ENCODE results near the gene FAAP24. TPM values are rescaled to one million over a fixed set of nuclear protein-coding genes. Genes with fewer than 3 reads are reported as not detected.
"Not testable (repeated sequence)": the region's sequence is repeated elsewhere in the genome, so short reads cannot be mapped to it uniquely, and the experiment has no call there.

The FAAP24 gene
- total and polyA plus RNA-seq, 2 donors: 1.6 to 1.8 TPM

DNA sequence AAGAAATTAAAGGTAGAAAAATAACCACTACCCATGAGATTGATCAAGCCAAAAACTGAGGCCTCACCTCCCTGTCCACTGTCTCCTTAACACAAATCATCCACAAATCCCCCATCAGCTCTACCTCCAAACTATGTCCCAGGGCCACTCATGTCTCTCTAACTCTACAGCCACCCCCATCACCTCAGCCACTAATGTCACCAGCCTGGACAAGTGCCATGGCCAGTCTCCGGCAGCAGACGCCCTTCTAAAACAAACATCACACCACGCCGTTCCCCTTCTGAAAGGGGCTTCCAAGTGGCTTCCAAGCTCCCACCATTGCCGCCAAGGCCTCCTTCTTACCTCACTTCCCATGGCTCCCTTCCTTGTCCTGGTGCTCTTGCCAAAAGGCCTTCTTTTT lies 16.2 kb downstream of the FAAP24 start:
- not testable (repeated sequence) for H3K27ac ChIP-seq (ENCODE audit: low read depth in 1 of 2, low read length in 1 of 2); H3K27me3 ChIP-seq (ENCODE audit: control insufficient read depth in 2 of 2, insufficient read depth in 1 of 2, low read length in 1 of 2); H3K9me3 ChIP-seq (ENCODE audit: control insufficient read depth in 2 of 2, insufficient read depth in 1 of 2, low read length in 1 of 2); H3K4me3 ChIP-seq (ENCODE audit: low read length in 2 of 2); DNase-seq (ENCODE audit: low read depth in 6 of 9, low spot score in 9 of 9); H3K36me3 ChIP-seq (ENCODE audit: control insufficient read depth in 2 of 2, insufficient read depth in 2 of 2, low read length in 1 of 2); H3K4me1 ChIP-seq (ENCODE audit: control insufficient read depth in 2 of 2, insufficient read depth in 2 of 2, low read length in 2 of 2)
- 98% methylated on average over 5 of the region's 5 CpGs for WGBS

DNA sequence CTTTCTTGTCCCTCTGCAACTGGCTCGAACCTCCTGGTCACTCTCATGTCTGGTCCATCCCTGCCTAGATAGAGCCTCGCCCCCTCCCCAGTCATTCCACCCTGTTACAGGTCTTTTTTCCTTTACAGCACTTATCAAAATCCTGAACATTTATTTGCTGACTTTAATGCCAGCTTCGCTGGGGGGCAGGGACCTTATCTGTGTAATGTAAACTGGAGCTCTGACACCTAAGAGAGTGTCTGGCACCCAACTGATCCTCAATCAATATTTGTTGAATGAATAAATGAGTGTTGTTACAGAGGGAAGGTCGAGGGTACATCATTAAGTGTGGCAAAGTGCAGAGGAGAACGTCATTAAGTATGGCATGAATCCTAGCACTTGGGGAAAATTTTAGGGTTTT lies 16.7 kb downstream of the FAAP24 start:
- H3K36me3 ChIP-seq (ENCODE audit: control insufficient read depth in 2 of 2, insufficient read depth in 2 of 2, low read length in 1 of 2): no peaks in the 10 kb centered on the region
- H3K4me1 ChIP-seq (ENCODE audit: control insufficient read depth in 2 of 2, insufficient read depth in 2 of 2, low read length in 2 of 2): no peaks in the 10 kb centered on the region
- DNase-seq (ENCODE audit: low read depth in 6 of 9, low spot score in 9 of 9): no peak
- no peak overlapping the region for H3K4me3 ChIP-seq (ENCODE audit: low read length in 2 of 2)
- no peak overlapping the region for H3K27ac ChIP-seq (ENCODE audit: low read depth in 1 of 2, low read length in 1 of 2)
- no peaks in the 10 kb centered on the region for H3K27me3 ChIP-seq (ENCODE audit: control insufficient read depth in 2 of 2, insufficient read depth in 1 of 2, low read length in 1 of 2)
- H3K9me3 ChIP-seq (ENCODE audit: control insufficient read depth in 2 of 2, insufficient read depth in 1 of 2, low read length in 1 of 2): no peaks in the 10 kb centered on the region
- 92% methylated on average over 5 of the region's 5 CpGs for WGBS

DNA sequence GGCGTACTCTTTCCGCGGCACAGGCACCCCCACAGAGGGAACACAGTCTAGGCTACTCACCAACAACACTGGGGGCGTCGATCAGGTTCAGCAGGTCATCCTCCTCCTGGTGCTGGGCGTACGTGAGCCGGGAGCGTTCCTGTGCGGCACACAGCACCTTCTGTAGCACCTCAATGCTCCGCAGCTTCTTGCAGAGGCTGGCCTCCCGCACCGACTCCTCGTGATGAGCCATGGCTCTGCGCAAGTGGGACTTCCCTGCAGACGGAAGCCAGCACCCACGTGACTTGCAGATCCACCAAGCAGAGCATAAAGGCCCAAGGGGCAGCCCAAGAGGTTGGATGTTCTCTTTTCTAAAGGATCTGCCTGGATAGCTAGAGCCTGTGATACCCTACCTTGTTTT lies 23.9 kb downstream of the FAAP24 start:
- not testable (repeated sequence) for H3K4me3 ChIP-seq (ENCODE audit: low read length in 2 of 2); H3K36me3 ChIP-seq (ENCODE audit: control insufficient read depth in 2 of 2, insufficient read depth in 2 of 2, low read length in 1 of 2); H3K27me3 ChIP-seq (ENCODE audit: control insufficient read depth in 2 of 2, insufficient read depth in 1 of 2, low read length in 1 of 2); DNase-seq (ENCODE audit: low read depth in 6 of 9, low spot score in 9 of 9); H3K27ac ChIP-seq (ENCODE audit: low read depth in 1 of 2, low read length in 1 of 2); H3K9me3 ChIP-seq (ENCODE audit: control insufficient read depth in 2 of 2, insufficient read depth in 1 of 2, low read length in 1 of 2); H3K4me1 ChIP-seq (ENCODE audit: control insufficient read depth in 2 of 2, insufficient read depth in 2 of 2, low read length in 2 of 2)
- 94% methylated on average over 17 of the region's 17 CpGs for whole genome bisulfite sequencing

DNA sequence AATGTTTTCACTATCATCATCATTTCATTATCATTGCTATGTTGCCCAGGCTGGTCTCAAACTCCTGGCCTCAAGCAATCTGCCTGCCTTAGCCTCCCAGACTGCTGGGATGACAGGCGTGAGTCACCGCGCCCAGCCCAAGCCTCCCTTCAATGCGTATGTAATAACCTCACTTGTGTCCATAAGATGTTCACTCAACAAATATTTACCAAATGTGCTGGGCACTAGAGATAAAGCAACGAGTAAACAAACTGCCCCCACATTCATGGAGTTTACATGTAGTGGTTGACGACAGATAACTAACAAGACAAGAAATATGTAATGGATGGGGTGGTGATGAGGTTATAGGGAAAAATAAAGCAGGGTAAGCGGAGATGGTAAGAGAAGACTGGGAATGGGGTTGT lies 25.0 kb downstream of the FAAP24 start:
- not testable (repeated sequence) for DNase-seq (ENCODE audit: low read depth in 6 of 9, low spot score in 9 of 9); H3K4me1 ChIP-seq (ENCODE audit: control insufficient read depth in 2 of 2, insufficient read depth in 2 of 2, low read length in 2 of 2); H3K36me3 ChIP-seq (ENCODE audit: control insufficient read depth in 2 of 2, insufficient read depth in 2 of 2, low read length in 1 of 2); H3K27ac ChIP-seq (ENCODE audit: low read depth in 1 of 2, low read length in 1 of 2); H3K27me3 ChIP-seq (ENCODE audit: control insufficient read depth in 2 of 2, insufficient read depth in 1 of 2, low read length in 1 of 2); H3K4me3 ChIP-seq (ENCODE audit: low read length in 2 of 2); H3K9me3 ChIP-seq (ENCODE audit: control insufficient read depth in 2 of 2, insufficient read depth in 1 of 2, low read length in 1 of 2)
- 83% methylated on average over 7 of the region's 7 CpGs for WGBS

DNA sequence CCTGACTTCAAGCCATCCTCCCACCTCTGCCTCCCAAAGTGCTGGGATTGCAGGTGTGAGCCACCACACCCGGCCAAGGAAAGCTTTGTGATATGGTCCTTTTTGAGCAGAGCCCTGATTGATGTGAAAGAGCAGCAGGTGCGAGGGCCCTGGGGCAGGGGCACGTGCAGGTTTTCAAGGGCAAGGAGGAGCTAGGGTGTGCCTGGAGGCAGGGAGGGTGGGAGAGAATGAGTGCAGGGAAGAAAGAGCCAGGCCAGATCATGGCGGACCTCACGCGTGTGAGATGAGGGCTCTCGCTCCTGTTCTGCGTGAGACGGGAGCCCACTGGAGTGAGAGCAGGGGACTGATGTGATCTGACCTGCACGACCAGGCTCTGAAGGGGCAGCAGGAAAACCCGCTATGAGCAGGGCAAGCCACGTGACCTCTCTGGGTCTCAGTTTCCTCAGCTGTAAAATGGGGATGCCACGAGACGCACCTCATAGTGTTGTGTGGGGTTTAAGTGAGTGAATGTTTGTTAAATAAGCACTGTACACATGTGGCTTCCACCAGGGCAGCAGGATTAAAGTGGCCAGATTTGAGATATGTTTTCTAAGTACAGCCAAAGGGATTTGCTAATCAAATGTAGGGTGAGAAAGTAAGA lies 25.8 kb downstream of the FAAP24 start:
- no peaks in the 10 kb centered on the region for H3K9me3 ChIP-seq (ENCODE audit: control insufficient read depth in 2 of 2, insufficient read depth in 1 of 2, low read length in 1 of 2)
- WGBS: 96% methylated on average over 14 of the region's 14 CpGs
- no peaks in the 10 kb centered on the region for H3K36me3 ChIP-seq (ENCODE audit: control insufficient read depth in 2 of 2, insufficient read depth in 2 of 2, low read length in 1 of 2)
- H3K27me3 ChIP-seq (ENCODE audit: control insufficient read depth in 2 of 2, insufficient read depth in 1 of 2, low read length in 1 of 2): no peaks in the 10 kb centered on the region
- H3K27ac ChIP-seq (ENCODE audit: low read depth in 1 of 2, low read length in 1 of 2): no peak overlapping the region
- no peak for DNase-seq (ENCODE audit: low read depth in 6 of 9, low spot score in 9 of 9)
- peaks cover 0 to 2% of the 10 kb centered on the region in 2 donors for H3K4me1 ChIP-seq (ENCODE audit: control insufficient read depth in 2 of 2, insufficient read depth in 2 of 2, low read length in 2 of 2)
- no peak overlapping the region for H3K4me3 ChIP-seq (ENCODE audit: low read length in 2 of 2)

DNA sequence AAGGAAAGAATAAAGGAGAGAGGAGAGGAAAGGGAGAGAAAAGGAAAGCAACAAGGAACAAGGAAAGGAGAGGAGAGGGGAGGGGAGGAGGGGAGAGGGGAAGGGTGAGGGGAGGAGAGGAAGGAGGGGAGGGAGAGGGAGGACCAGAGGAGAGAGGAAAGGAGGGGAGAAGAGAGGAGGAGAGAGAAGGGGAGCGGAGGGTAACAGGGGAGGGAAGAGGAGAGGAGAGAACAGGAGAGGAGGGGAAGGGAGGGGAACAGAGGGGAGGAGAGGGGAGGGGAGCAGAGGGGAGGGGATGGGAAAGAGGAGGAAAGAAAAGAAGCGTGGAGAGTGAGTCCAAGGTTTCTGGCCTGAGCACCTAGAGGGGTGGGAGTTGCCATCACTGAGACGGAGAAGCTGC lies 26.7 kb downstream of the FAAP24 start:
- 81% methylated on average over 3 of the region's 3 CpGs for WGBS
- Histone ChIP-seq H3K36me3 (ENCODE audit: control insufficient read depth in 2 of 2, insufficient read depth in 2 of 2, low read length in 1 of 2) (no peaks in the 10 kb centered on the region), H3K4me1 (ENCODE audit: control insufficient read depth in 2 of 2, insufficient read depth in 2 of 2, low read length in 2 of 2) (peaks cover 0 to 2% of the 10 kb centered on the region in 2 donors)

DNA sequence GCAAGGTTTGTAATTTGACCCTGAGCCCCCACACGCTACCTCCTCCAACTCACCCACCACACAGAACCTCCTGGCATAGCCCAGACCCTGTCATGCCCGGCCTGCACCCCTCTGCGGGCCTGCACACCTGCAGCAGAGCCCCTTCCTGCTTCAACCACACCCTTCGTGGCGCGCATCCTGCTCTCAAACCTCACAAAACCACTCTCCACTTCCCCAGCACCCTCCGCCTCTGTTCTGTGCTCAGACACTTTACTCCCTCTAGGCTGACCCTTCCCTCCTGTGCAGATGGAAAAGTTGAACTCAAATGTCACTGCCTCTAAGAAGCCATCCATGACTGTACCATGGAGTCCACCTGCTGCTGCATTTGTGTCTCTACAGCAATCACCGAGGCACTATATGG lies 28.5 kb downstream of the FAAP24 start:
- H3K27me3 ChIP-seq (ENCODE audit: control insufficient read depth in 2 of 2, insufficient read depth in 1 of 2, low read length in 1 of 2): no peaks in the 10 kb centered on the region
- WGBS: 22% methylated on average over 8 of the region's 8 CpGs
- peak in 2 of 9 donors; percentile 13 to 50 for DNase-seq (ENCODE audit: low read depth in 6 of 9, low spot score in 9 of 9)
- H3K4me1 ChIP-seq (ENCODE audit: control insufficient read depth in 2 of 2, insufficient read depth in 2 of 2, low read length in 2 of 2): peaks cover 0 to 2% of the 10 kb centered on the region in 2 donors
- H3K4me3 ChIP-seq (ENCODE audit: low read length in 2 of 2): no peak overlapping the region
- H3K9me3 ChIP-seq (ENCODE audit: control insufficient read depth in 2 of 2, insufficient read depth in 1 of 2, low read length in 1 of 2): no peaks in the 10 kb centered on the region
- H3K27ac ChIP-seq (ENCODE audit: low read depth in 1 of 2, low read length in 1 of 2): no peak overlapping the region
- no peaks in the 10 kb centered on the region for H3K36me3 ChIP-seq (ENCODE audit: control insufficient read depth in 2 of 2, insufficient read depth in 2 of 2, low read length in 1 of 2)

More for the DNA sequence above, 26.7 kb downstream of the FAAP24 start:
- Histone ChIP-seq H3K27me3 (ENCODE audit: control insufficient read depth in 2 of 2, insufficient read depth in 1 of 2, low read length in 1 of 2) (no peaks in the 10 kb centered on the region), H3K4me3 (ENCODE audit: low read length in 2 of 2) (no peak overlapping the region), H3K9me3 (ENCODE audit: control insufficient read depth in 2 of 2, insufficient read depth in 1 of 2, low read length in 1 of 2) (no peaks in the 10 kb centered on the region), H3K27ac (ENCODE audit: low read depth in 1 of 2, low read length in 1 of 2) (no peak overlapping the region)
- DNase-seq (ENCODE audit: low read depth in 6 of 9, low spot score in 9 of 9): no peak

DNA sequence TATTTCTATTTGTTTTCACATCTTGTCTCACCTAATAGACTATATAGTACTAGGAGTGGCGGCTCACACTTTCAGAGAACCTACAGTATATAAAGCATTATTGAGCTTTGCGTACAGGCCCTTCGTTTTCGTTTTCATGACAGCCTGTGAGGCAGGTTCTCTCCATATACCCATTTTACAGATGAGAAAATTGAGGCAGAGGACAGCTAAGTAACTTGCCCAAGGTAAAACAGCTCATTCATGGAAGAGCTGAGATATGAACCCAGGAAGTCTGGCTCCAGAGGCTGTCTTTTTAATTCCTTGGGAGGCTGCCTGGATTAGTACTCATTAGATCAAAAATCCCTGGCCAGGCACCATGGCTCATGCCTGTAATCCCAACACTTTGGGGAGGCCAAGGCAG lies 28.9 kb downstream of the FAAP24 start:
- DNase-seq (ENCODE audit: low read depth in 6 of 9, low spot score in 9 of 9): no peak
- peaks cover 0 to 2% of the 10 kb centered on the region in 2 donors for H3K4me1 ChIP-seq (ENCODE audit: control insufficient read depth in 2 of 2, insufficient read depth in 2 of 2, low read length in 2 of 2)
- no peaks in the 10 kb centered on the region for H3K27me3 ChIP-seq (ENCODE audit: control insufficient read depth in 2 of 2, insufficient read depth in 1 of 2, low read length in 1 of 2)
- H3K36me3 ChIP-seq (ENCODE audit: control insufficient read depth in 2 of 2, insufficient read depth in 2 of 2, low read length in 1 of 2): no peaks in the 10 kb centered on the region
- 92% methylated on average over 4 of the region's 4 CpGs for WGBS
- no peak overlapping the region for H3K4me3 ChIP-seq (ENCODE audit: low read length in 2 of 2)
- no peak overlapping the region for H3K27ac ChIP-seq (ENCODE audit: low read depth in 1 of 2, low read length in 1 of 2)
- H3K9me3 ChIP-seq (ENCODE audit: control insufficient read depth in 2 of 2, insufficient read depth in 1 of 2, low read length in 1 of 2): no peaks in the 10 kb centered on the region

DNA sequence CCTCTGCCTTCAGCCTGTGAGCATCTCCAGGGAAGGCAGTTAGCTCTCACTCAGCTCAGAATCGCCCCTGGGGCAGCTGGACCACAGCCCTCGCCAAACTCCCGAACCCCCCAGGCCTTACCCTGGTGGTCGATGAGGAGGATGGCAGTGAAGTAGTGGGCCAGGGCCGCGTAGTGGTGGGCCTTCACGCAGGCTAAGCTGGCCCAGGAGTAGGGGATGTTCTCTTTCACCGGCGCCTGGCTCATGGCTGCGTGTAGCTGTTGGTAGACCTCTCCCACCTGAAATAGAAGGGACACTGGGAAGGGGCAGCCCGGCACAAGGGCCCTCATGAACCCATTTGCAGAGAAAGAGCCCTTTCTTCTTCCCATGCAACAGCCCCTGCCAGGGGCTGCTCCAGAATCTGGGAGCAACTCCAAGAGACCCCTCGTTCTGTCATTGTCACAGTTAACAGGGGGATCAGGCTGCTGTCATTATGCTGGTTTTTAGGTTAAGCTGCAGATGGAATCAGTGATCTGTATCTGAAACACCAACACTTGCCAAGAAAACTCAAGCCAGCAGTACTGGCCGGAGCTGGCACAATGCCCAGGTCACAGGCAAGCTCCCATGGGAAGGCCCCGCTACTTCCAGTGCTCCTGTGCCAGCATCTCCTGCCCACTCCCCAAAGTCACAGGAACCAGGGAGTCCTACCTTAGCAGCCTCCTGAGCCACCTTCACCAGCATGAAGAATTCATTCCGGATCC lies 30.3 kb downstream of the FAAP24 start:
- DNase-seq (ENCODE audit: low read depth in 6 of 9, low spot score in 9 of 9); H3K27me3 ChIP-seq (ENCODE audit: control insufficient read depth in 2 of 2, insufficient read depth in 1 of 2, low read length in 1 of 2); H3K27ac ChIP-seq (ENCODE audit: low read depth in 1 of 2, low read length in 1 of 2); H3K9me3 ChIP-seq (ENCODE audit: control insufficient read depth in 2 of 2, insufficient read depth in 1 of 2, low read length in 1 of 2); H3K4me3 ChIP-seq (ENCODE audit: low read length in 2 of 2); H3K4me1 ChIP-seq (ENCODE audit: control insufficient read depth in 2 of 2, insufficient read depth in 2 of 2, low read length in 2 of 2); H3K36me3 ChIP-seq (ENCODE audit: control insufficient read depth in 2 of 2, insufficient read depth in 2 of 2, low read length in 1 of 2): not testable (repeated sequence)
- WGBS: 90% methylated on average over 15 of the region's 15 CpGs
